GM23248 (cell line): Measurements from ENCODE around the gene PDE10A.

Experiments used
- EZH2 ChIP-seq: fragments of 200-600 bp; sonication (generic); IDR thresholded peaks from 2 replicates; pipeline ENCODE4 v1.6.1; 2018; ENCODE audit warnings: antibody characterized with exemption, mild to moderate bottlenecking; ENCODE audit not compliant: insufficient read depth, poor library complexity, severe bottlenecking
- EZH2phosphoT487 ChIP-seq: fragments of 200-600 bp; sonication (generic); IDR thresholded peaks from 2 replicates; pipeline ENCODE4 v1.6.1; 2018; ENCODE audit warnings: antibody characterized with exemption, moderate library complexity, mild to moderate bottlenecking, low read depth; ENCODE audit not compliant: insufficient read depth

- no peak for TF ChIP-seq EZH2
- no peak for TF ChIP-seq EZH2phosphoT487
Measured at GRCh38 chr6:165647041-165647440, 16.0 kb downstream of the PDE10A start.
